IPS-NIHi11 (cell line): Measurements from ENCODE around the gene RHBDF2.

ENCODE experiments used
- DNase-seq: peaks from one replicate; pipeline ENCODE4 v3.0.0; 2012; ENCODE audit warnings: mixed read lengths, low spot score

Gene RHBDF2

GRCh38 chr17:76501018-76501826 is at the start of gene RHBDF2:
TSS of gene RHBDF2 (minus strand) at chr17:76501423. CDS start at chr17:76481524, 19,899 bp downstream.
- peak; percentile 98 for DNase-seq

- no peak for DNase-seq
These were observed 48.3 kb upstream of the RHBDF2 start for GRCh38 chr17:76549539-76549938.

- no peak for DNase-seq
These were observed 47.9 kb upstream of the RHBDF2 start for GRCh38 chr17:76549215-76549518.

- DNase-seq, result no peak
These were observed 47.4 kb upstream of the RHBDF2 start for GRCh38 chr17:76548378-76549214.

GRCh38 chr17:76547642-76548202 is 46.5 kb upstream of the RHBDF2 start:
- no peak for DNase-seq

- DNase-seq, result peak; percentile 53
These were observed 46.0 kb upstream of the RHBDF2 start for GRCh38 chr17:76547183-76547641.

GRCh38 chr17:76546556-76547182 is 45.4 kb upstream of the RHBDF2 start:
- DNase-seq, result no peak

GRCh38 chr17:76545918-76546555 is 44.8 kb upstream of the RHBDF2 start:
- no peak for DNase-seq

GRCh38 chr17:76544546-76545365 is 43.5 kb upstream of the RHBDF2 start:
- no peak for DNase-seq

GRCh38 chr17:76543826-76544545 is 42.8 kb upstream of the RHBDF2 start:
- DNase-seq, result no peak

- no peak for DNase-seq
These were observed 42.2 kb upstream of the RHBDF2 start for GRCh38 chr17:76543482-76543825.

- DNase-seq, result no peak
These were observed 41.8 kb upstream of the RHBDF2 start for GRCh38 chr17:76542984-76543383.

GRCh38 chr17:76542566-76542971 is 41.3 kb upstream of the RHBDF2 start:
- DNase-seq, result no peak

- DNase-seq, result no peak
These were observed 40.7 kb upstream of the RHBDF2 start for GRCh38 chr17:76541739-76542454.

GRCh38 chr17:76540381-76541300 is 39.4 kb upstream of the RHBDF2 start:
- peak; percentile 97 for DNase-seq

- DNase-seq, result no peak
These were observed 38.5 kb upstream of the RHBDF2 start, which contains the start of gene PRCD for GRCh38 chr17:76539631-76540271. TSS of gene PRCD (plus strand) at chr17:76540044. CDS start at chr17:76540142, 98 bp downstream.

- no peak for DNase-seq
These were observed 37.8 kb upstream of the RHBDF2 start for GRCh38 chr17:76538941-76539570.
